HepG2 (cell line): ENCODE results near the gene SHBG. TPM values are rescaled to one million over a fixed set of nuclear protein-coding genes. Genes with fewer than 3 reads are reported as not detected.
A peak's percentile ranks its signal among the peaks of the same experiment; 100 is the strongest.

Experiments used
- ETV6 ChIP-seq: sonication (generic); formaldehyde crosslinking; conservative IDR thresholded peaks from 2 replicates; pipeline ENCODE4 v1.4.0; 2020; ENCODE audit warnings: missing genetic modification reagents
- LBX2 ChIP-seq: sonication (generic); formaldehyde crosslinking; IDR thresholded peaks from 2 replicates; pipeline ENCODE4 v1.5.0; 2020; ENCODE audit warnings: missing genetic modification reagents, mild to moderate bottlenecking, borderline replicate concordance
- MIXL1 ChIP-seq: IDR thresholded peaks from 2 replicates; pipeline ENCODE4 v1.6.1; 2016
- MTERF4 ChIP-seq: sonication (generic); formaldehyde crosslinking; IDR thresholded peaks from 2 replicates; pipeline ENCODE4 v1.8.0; 2023; ENCODE audit warnings: mild to moderate bottlenecking, missing genetic modification reagents
- MXI1 ChIP-seq: IDR thresholded peaks from 3 replicates; pipeline ENCODE4 v1.6.1; 2012; ENCODE audit warnings: low read depth, low read length, inconsistent platforms, borderline replicate concordance
- NKX3-1 ChIP-seq: sonication (generic); formaldehyde crosslinking; IDR thresholded peaks from 2 replicates; pipeline ENCODE4 v1.5.0; 2020; ENCODE audit warnings: missing genetic modification reagents
- POLR2G ChIP-seq: fragments of 200-400 bp; formaldehyde crosslinking; IDR thresholded peaks from 2 replicates; pipeline ENCODE4 v1.6.1; 2018; ENCODE audit warnings: mild to moderate bottlenecking, low read depth, low read length, moderate library complexity
- RNF2 ChIP-seq: fragments of 450-650 bp; conservative IDR thresholded peaks from 2 replicates; pipeline ENCODE4 v1.6.1; 2016; ENCODE audit warnings: low read depth
- SATB2 ChIP-seq: sonication (generic); formaldehyde crosslinking; IDR thresholded peaks from 2 replicates; pipeline ENCODE4 v1.5.0; 2020; ENCODE audit warnings: missing genetic modification reagents
- TAF1 ChIP-seq: sonication (generic); formaldehyde crosslinking; IDR thresholded peaks from 2 replicates; pipeline ENCODE4 v1.4.0; 2020; ENCODE audit warnings: missing genetic modification reagents
- ZFP62 ChIP-seq: sonication (generic); formaldehyde crosslinking; IDR thresholded peaks from 2 replicates; pipeline ENCODE4 v1.4.0; 2020; ENCODE audit warnings: missing genetic modification reagents
- ZNF207 ChIP-seq: fragments of 450-650 bp; IDR thresholded peaks from 2 replicates; pipeline ENCODE4 v1.6.1; 2016; ENCODE audit warnings: antibody characterized with exemption, borderline replicate concordance
- ZNF280D ChIP-seq: sonication (generic); formaldehyde crosslinking; IDR thresholded peaks from 2 replicates; pipeline ENCODE4 v1.5.1; 2020; ENCODE audit warnings: mild to moderate bottlenecking, missing genetic modification reagents
- ZNF333 ChIP-seq: sonication (generic); formaldehyde crosslinking; IDR thresholded peaks from 2 replicates; pipeline ENCODE4 v1.4.0; 2020; ENCODE audit warnings: mild to moderate bottlenecking, missing genetic modification reagents, borderline replicate concordance
- ZNF451 ChIP-seq: sonication (generic); formaldehyde crosslinking; IDR thresholded peaks from 2 replicates; pipeline ENCODE4 v1.5.0; 2020; ENCODE audit warnings: mild to moderate bottlenecking, missing genetic modification reagents
- ZNF580 ChIP-seq: IDR thresholded peaks from 2 replicates; pipeline ENCODE4 v1.6.1; 2016; ENCODE audit warnings: low read depth, borderline replicate concordance
- ZNF691 ChIP-seq: sonication (generic); formaldehyde crosslinking; IDR thresholded peaks from 2 replicates; pipeline ENCODE4 v1.4.0; 2020; ENCODE audit warnings: missing genetic modification reagents, low read depth, mild to moderate bottlenecking, borderline replicate concordance
- polyA plus RNA-seq, 8 experiments: library from polyadenylated mRNA; depleted of rRNA in 3 of 8; stranded (reverse) in 7 of 8; unstranded in 1 of 8; fragments of >200 nt; fragmentation: Illumina TruSeq in 4 of 8; extraction: Trizol in 4 of 8; gene quantifications; 2 replicates each; pipeline versions ENCODE4 v1.2.1 to v1.2.3, GENCODE V29; 2011 to 2016; ENCODE audit warnings: low read depth in 4 of 8, missing spikeins in 1 of 8, mixed read lengths in 1 of 8; ENCODE audit not compliant: insufficient read depth in 1 of 8
- total RNA-seq, 5 experiments: library from RNA; depleted of rRNA; stranded (reverse); fragments of >200 nt; fragmentation: Illumina TruSeq; extraction: Trizol; gene quantifications; 2 replicates each; pipeline ENCODE4 v1.2.3, GENCODE V29; 2016; ENCODE audit warnings: low read depth in 1 of 5
- TF ChIP-seq, protein P1 (sequence below): sonication (generic); formaldehyde crosslinking; IDR thresholded peaks from 2 replicates; pipeline ENCODE4 v1.8.1; 2023; ENCODE audit warnings: missing genetic modification reagents, inconsistent platforms, borderline replicate concordance
- TF ChIP-seq, protein P2 (sequence below): sonication (generic); formaldehyde crosslinking; IDR thresholded peaks from 2 replicates; pipeline ENCODE4 v1.5.0; 2020; ENCODE audit warnings: mild to moderate bottlenecking, missing genetic modification reagents, borderline replicate concordance
- TF ChIP-seq, protein P3 (sequence below): sonication (generic); formaldehyde crosslinking; IDR thresholded peaks from 2 replicates; pipeline ENCODE4 v1.8.0; 2022; ENCODE audit warnings: mild to moderate bottlenecking, missing genetic modification reagents, moderate library complexity

The SHBG gene
- total and polyA plus RNA-seq, 2 of the 13 experiments (the other 11 are each of a cell fraction or from before 2014, with no cell fraction given): 4.0 to 6.1 TPM

DNA sequence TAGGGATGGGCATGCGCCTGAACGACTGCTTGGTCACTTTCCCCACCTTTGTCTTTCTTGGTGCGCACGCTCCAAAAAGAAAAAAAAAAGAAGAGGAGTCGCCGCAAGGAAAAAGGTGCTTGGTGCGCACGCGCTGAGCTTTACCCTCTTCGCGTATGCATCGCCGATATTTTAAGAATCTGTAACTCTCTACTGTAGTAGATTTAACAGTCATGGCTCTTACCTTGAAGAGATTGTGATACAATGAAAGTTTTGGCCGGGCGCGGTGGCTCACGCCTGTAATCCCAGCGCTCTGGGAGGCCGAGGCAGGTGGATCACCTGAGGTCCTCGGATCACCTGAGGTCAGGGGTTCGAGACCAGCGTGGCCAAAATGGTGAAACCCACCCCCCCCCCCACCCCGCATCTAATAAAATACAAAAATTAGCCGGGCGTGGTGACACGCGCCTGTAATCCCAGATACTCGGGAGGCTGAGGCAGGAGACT lies 14.6 kb upstream of the SHBG start (continued):
- TF ChIP-seq LBX2 (CRISPR knock-in tag) (no peak), MXI1 (no peak; the same call in 2 of the 3 replicates), ZNF333 (CRISPR knock-in tag) (no peak), ZNF280D (CRISPR knock-in tag) (no peak), ZNF580 (no peak), SATB2 (CRISPR knock-in tag) (no peak), NKX3-1 (CRISPR knock-in tag) (no peak), ETV6 (CRISPR knock-in tag) (no peak), MIXL1 (CRISPR knock-in tag) (no peak), ZNF451 (CRISPR knock-in tag) (no peak), POLR2G (peak; percentile 60; the same call in 1 of the 2 replicates), ZNF207 (no peak), MTERF4 (no peak), ZFP62 (CRISPR knock-in tag) (no peak), RNF2 (no peak), TAF1 (CRISPR knock-in tag) (peak; percentile 29; the same call in 1 of the 2 replicates), ZNF691 (CRISPR knock-in tag) (no peak)
- TF ChIP-seq, protein P1, sequence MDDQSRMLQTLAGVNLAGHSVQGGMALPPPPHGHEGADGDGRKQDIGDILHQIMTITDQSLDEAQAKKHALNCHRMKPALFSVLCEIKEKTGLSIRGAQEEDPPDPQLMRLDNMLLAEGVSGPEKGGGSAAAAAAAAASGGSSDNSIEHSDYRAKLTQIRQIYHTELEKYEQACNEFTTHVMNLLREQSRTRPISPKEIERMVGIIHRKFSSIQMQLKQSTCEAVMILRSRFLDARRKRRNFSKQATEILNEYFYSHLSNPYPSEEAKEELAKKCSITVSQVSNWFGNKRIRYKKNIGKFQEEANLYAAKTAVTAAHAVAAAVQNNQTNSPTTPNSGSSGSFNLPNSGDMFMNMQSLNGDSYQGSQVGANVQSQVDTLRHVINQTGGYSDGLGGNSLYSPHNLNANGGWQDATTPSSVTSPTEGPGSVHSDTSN (CRISPR knock-in tag): no peak
- TF ChIP-seq, protein P2, sequence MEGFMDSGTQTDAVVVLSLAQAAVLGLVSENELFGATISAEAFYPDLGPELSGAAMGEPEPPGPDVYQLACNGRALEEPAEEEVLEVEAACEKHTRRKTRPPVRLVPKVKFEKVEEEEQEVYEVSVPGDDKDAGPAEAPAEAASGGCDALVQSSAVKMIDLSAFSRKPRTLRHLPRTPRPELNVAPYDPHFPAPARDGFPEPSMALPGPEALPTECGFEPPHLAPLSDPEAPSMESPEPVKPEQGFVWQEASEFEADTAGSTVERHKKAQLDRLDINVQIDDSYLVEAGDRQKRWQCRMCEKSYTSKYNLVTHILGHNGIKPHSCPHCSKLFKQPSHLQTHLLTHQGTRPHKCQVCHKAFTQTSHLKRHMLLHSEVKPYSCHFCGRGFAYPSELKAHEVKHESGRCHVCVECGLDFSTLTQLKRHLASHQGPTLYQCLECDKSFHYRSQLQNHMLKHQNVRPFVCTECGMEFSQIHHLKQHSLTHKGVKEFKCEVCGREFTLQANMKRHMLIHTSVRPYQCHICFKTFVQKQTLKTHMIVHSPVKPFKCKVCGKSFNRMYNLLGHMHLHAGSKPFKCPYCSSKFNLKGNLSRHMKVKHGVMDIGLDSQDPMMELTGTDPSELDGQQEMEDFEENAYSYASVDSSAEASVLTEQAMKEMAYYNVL: no peak
- TF ChIP-seq, protein P3, sequence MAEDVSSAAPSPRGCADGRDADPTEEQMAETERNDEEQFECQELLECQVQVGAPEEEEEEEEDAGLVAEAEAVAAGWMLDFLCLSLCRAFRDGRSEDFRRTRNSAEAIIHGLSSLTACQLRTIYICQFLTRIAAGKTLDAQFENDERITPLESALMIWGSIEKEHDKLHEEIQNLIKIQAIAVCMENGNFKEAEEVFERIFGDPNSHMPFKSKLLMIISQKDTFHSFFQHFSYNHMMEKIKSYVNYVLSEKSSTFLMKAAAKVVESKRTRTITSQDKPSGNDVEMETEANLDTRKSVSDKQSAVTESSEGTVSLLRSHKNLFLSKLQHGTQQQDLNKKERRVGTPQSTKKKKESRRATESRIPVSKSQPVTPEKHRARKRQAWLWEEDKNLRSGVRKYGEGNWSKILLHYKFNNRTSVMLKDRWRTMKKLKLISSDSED (CRISPR knock-in tag): no peak
